ENCODE data around the gene NABP1. TPM values are rescaled to one million over a fixed set of nuclear protein-coding genes. Genes with fewer than 3 reads are reported as not detected.

The NABP1 gene
- polyA plus RNA-seq, 2 of the 4 experiments (the other 2 are of a cell fraction): 21.9 to 22.4 TPM

GRCh38 chr2:191696966-191697365, 19.0 kb downstream of the NABP1 start:
- DNase-seq (ENCODE audit: low read depth in 1 of 2, low spot score in 1 of 2): no peak
- Histone ChIP-seq H3K4me3 (no peak overlapping the region), H3K4me2 (no peak overlapping the region), H3K4me1 (peaks cover 6% of the 10 kb centered on the region; the same call in 1 of the 3 replicates), H3K9me3 (no peaks in the 10 kb centered on the region), H3K27ac (no peak overlapping the region)
- TF ChIP-seq REST (IDR thresholded peaks at IDR 0.05): no peak
- no peak for TF ChIP-seq HES2 (IDR thresholded peaks at IDR 0.05)
- TF ChIP-seq NFE2L2 (conservative IDR thresholded peaks at IDR 0.05; ENCODE audit: low read length): no peak
- no peak for TF ChIP-seq CTCF (IDR thresholded peaks at IDR 0.05)
- no peak for ATAC-seq
- FAIRE-seq: no peak
- ChIA-PET POLR2A (interaction anchor here (0.9 to 2.3 kb wide), 2 partner anchors 10 to 19 kb away, joined by 4 to 10 read pairs; partner anchors contain the start of gene NABP1), CTCF (interaction anchor here (0.7 to 3.1 kb wide), 10 partner anchors 15 to 142 kb away, joined by 3 to 25 read pairs (median 4); no protein-coding TSS in a partner anchor)

GRCh38 chr2:191697870-191698269, 19.9 kb downstream of the NABP1 start:
- FAIRE-seq: no peak
- no peaks in the 10 kb centered on the region for H3K9me3 ChIP-seq
- DNase-seq (ENCODE audit: low read depth in 1 of 2, low spot score in 1 of 2): no peak
- no peak for ATAC-seq
- H3K4me2 ChIP-seq: no peak overlapping the region
- no peak overlapping the region for H3K27ac ChIP-seq
- no peak overlapping the region for H3K4me3 ChIP-seq
- CTCF ChIA-PET: interaction anchor here (1.1 to 3.1 kb wide), 7 partner anchors 14 to 159 kb away, joined by 3 to 25 read pairs (median 4); no protein-coding TSS in a partner anchor
- POLR2A ChIA-PET: interaction anchor here (0.8 to 2.3 kb wide), 2 partner anchors 10 to 20 kb away, joined by 4 to 10 read pairs; partner anchors contain the start of gene NABP1
- TF ChIP-seq NR3C1 (IDR thresholded peaks at IDR 0.05): no peak
- no peak for TF ChIP-seq HOXB5 (CRISPR knock-in tag; IDR thresholded peaks at IDR 0.05)
- no peak for TF ChIP-seq PHF8 (IDR thresholded peaks at IDR 0.05; ENCODE audit: borderline replicate concordance, low read depth)
- TF ChIP-seq JUNB (IDR thresholded peaks at IDR 0.05): no peak
- TF ChIP-seq PBX3 (IDR thresholded peaks at IDR 0.05): no peak
- TF ChIP-seq NPAS2 (CRISPR knock-in tag; IDR thresholded peaks at IDR 0.05; ENCODE audit: borderline replicate concordance): no peak
- TF ChIP-seq CEBPB (IDR thresholded peaks at IDR 0.05): no peak
- no peak for TF ChIP-seq BCL3 (IDR thresholded peaks at IDR 0.05)
- TF ChIP-seq MAFK (IDR thresholded peaks at IDR 0.05; ENCODE audit: partially characterized antibody): no peak
- no peak for TF ChIP-seq SREBF2 (IDR thresholded peaks at IDR 0.05)
- TF ChIP-seq HES2 (IDR thresholded peaks at IDR 0.05): no peak
- no peak for TF ChIP-seq SMC3 (IDR thresholded peaks at IDR 0.05)
- no peak for TF ChIP-seq CBX2 (IDR thresholded peaks at IDR 0.05; ENCODE audit: borderline replicate concordance, low read depth)
- WGBS (ENCODE audit: missing lambda C conversion rate): 95% methylated on average over 3 of the region's 3 CpGs
- H3K4me1 ChIP-seq: peaks cover 4% of the 10 kb centered on the region; the same call in 1 of the 3 replicates
